ENCODE results near the gene SEC61A1.

The SEC61A1 gene

GRCh38 chr3:128070898-128071591, 18.8 kb downstream of the SEC61A1 start:
- in situ Hi-C loops (cut with MboI; ENCODE audit: low pct_unique_long_range_greater_than_20kb, low sequenced_read_pairs, unreplicated experiment), result no loop called here
- no peak for DNase-seq (ENCODE audit: low spot score)
- TF ChIP-seq, protein P1, sequence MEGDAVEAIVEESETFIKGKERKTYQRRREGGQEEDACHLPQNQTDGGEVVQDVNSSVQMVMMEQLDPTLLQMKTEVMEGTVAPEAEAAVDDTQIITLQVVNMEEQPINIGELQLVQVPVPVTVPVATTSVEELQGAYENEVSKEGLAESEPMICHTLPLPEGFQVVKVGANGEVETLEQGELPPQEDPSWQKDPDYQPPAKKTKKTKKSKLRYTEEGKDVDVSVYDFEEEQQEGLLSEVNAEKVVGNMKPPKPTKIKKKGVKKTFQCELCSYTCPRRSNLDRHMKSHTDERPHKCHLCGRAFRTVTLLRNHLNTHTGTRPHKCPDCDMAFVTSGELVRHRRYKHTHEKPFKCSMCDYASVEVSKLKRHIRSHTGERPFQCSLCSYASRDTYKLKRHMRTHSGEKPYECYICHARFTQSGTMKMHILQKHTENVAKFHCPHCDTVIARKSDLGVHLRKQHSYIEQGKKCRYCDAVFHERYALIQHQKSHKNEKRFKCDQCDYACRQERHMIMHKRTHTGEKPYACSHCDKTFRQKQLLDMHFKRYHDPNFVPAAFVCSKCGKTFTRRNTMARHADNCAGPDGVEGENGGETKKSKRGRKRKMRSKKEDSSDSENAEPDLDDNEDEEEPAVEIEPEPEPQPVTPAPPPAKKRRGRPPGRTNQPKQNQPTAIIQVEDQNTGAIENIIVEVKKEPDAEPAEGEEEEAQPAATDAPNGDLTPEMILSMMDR (IDR thresholded peaks at IDR 0.05; ENCODE audit: extremely low read depth, insufficient read depth, missing control alignments), result no peak

DNA sequence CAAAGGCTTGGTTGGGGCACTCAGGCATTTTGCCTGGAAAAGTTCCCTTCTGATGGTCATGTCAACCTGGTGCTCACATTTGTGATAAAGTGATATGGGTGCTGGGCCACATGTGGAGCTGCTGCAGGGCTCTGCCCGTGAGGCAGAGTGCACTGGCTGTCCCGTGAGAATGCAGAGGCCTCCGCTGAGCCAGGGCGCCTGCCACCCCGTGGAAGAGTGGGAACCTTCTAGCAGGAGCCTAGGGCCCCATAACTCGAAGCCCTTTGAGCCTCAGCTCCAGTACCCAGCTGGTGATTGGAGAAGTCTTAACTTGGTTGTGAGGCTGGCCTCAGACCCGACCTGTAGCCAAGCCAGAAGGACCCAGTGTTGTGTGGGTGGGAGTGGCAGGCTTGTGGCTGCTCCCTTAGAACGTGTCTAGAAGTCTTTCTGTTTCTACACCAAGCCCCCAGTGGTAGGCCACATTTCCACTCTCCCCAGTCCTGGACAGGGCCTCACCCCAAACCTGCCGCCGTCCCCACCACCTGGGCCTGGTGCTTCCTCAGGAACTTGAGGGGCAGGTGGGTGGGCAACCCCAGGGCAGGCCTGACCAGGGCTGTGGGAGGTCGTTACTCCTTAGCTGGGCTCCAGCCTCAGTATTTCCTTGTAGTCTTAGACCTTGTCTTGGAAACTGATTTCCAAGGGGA, 19.7 kb downstream of the SEC61A1 start:
- TF ChIP-seq, protein P1 (IDR thresholded peaks at IDR 0.05; ENCODE audit: extremely low read depth, insufficient read depth, missing control alignments), result no peak
- DNase-seq (ENCODE audit: low spot score), result no peak
- in situ Hi-C loops (cut with MboI; ENCODE audit: low pct_unique_long_range_greater_than_20kb, low sequenced_read_pairs, unreplicated experiment), result no loop called here

GRCh38 chr3:128072454-128073184, 20.4 kb downstream of the SEC61A1 start:
- DNase-seq (ENCODE audit: low spot score), result no peak
- TF ChIP-seq, protein P1 (IDR thresholded peaks at IDR 0.05; ENCODE audit: extremely low read depth, insufficient read depth, missing control alignments), result no peak
- in situ Hi-C loops (cut with MboI; ENCODE audit: low pct_unique_long_range_greater_than_20kb, low sequenced_read_pairs, unreplicated experiment), result no loop called here

DNA sequence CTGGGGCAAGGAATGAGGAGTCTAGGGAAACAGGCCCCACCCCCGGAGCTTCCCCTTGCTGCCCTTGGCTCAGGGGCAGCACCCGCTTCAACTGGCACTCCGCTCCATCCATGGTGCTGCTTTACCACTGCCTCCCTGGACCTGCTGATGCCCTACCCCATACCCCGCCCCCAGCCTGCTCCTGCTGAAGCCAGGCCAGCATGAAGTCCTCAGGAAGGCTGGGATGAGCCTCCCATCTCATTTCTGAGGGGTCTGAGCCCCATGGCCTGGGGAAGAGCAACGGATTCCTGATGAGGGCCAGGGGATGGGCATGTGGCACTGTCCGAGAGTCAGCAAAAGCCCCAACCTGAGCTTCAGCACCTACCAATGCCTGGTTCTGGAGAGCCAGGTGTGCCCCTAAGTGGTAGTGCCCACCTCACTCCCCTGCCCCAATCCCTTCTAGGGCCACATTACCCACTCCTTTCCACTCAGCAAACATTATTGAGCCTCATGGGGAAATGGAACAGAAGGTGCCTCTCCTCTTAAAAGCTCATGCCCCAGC, 21.0 kb downstream of the SEC61A1 start:
- in situ Hi-C loops (cut with MboI; ENCODE audit: low pct_unique_long_range_greater_than_20kb, low sequenced_read_pairs, unreplicated experiment), result no loop called here
- TF ChIP-seq, protein P1 (IDR thresholded peaks at IDR 0.05; ENCODE audit: extremely low read depth, insufficient read depth, missing control alignments), result no peak
- no peak for DNase-seq (ENCODE audit: low spot score)

DNA sequence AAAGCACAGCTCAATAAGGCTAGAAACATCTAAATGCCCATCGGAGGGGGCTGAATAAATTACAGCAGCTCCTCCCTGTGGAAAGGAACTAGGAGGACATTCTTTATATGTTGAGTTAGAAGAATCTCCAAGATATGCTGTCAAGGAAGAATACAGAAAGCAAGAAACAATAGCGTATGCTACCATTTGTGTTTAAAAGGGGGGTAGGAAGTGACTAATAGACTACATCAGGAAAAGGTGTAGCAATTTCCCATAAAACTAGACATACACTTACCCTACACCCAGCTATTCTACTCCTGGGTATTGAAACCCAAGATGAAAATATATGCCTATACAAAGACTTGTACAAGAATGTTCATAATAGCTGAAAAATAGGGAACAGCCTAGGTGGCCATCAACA, 21.6 kb downstream of the SEC61A1 start:
- DNase-seq (ENCODE audit: low spot score), result no peak
- TF ChIP-seq, protein P1 (IDR thresholded peaks at IDR 0.05; ENCODE audit: extremely low read depth, insufficient read depth, missing control alignments), result no peak
- in situ Hi-C loops (cut with MboI; ENCODE audit: low pct_unique_long_range_greater_than_20kb, low sequenced_read_pairs, unreplicated experiment), result no loop called here

- TF ChIP-seq, protein P1 (IDR thresholded peaks at IDR 0.05; ENCODE audit: extremely low read depth, insufficient read depth, missing control alignments), result no peak
- in situ Hi-C loops (cut with MboI; ENCODE audit: low pct_unique_long_range_greater_than_20kb, low sequenced_read_pairs, unreplicated experiment), result loop anchor here (25.0 kb wide), 2 partner anchors 412 to 537 kb away; partner anchors contain the start of gene GATA2
- no peak for DNase-seq (ENCODE audit: low spot score)
Observed at GRCh38 chr3:128074851-128075521, 22.7 kb downstream of the SEC61A1 start.
